SK-N-DZ (cell line): ENCODE results near the gene CLTB.
A peak's percentile ranks its signal among the peaks of the same experiment; 100 is the strongest.

Experiments
- DNase-seq: peaks from one replicate; pipeline ENCODE4 v3.0.0-alpha.2; 2015; ENCODE audit warnings: low spot score

The CLTB gene

DNA sequence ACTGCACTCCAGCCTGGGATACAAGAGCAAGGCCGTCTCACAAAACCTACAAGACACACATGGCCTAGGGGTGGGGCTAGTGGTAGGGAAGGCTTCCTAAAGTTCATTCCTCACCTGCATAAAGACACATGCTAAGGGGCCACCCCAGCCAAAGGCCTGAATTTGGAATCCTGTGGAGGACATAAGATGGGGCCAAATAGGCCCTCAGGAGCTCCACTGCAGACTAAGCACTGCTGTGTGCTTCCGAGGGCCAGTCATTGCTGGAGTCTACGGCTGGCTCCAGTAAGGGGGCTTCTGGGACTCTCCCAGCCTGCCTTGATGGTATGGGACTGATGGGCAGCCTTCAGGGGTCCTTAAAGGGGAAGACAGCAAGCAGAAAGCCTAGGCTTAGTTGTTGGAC is 33.6 kb downstream of the CLTB start:
- no peak for DNase-seq

DNA sequence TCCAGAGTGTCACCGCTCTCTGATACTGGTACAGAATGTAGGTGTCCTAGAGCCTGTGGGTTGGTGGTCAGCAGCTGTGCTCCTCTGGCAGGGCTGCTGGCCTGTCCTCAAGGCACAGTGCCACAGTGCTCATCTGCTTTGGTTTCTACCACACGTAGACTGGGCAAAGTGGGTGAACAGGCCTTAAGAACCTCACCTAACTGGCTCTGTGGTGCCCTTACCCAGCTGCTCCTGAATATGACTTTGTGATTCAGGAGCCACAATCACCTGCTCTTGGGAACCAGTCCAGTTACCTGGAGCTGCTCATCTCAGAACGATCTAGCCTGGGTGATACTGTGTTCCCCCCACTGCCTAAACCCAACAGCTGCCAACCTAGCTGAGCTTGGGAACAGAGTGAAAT is 34.4 kb downstream of the CLTB start:
- no peak for DNase-seq

DNA sequence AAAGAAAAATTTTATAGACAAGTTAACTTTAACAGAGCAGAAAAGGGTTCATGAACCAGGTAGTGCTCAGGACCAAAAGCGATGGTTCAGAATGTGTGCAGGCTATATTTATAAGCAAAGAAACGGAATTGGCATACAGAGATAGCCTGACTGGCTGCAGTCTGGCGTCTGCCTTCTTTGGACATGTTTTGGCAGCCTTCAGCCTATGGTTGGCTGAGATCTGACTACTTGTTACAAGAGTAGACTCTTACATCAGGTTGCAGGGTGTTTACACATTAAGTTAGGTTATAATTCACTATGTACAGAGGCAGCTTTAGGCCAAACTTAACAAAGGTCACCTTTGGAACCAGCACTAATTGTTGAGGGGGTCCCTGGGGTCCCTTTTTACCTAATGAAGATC is 34.9 kb downstream of the CLTB start:
- no peak for DNase-seq

DNA sequence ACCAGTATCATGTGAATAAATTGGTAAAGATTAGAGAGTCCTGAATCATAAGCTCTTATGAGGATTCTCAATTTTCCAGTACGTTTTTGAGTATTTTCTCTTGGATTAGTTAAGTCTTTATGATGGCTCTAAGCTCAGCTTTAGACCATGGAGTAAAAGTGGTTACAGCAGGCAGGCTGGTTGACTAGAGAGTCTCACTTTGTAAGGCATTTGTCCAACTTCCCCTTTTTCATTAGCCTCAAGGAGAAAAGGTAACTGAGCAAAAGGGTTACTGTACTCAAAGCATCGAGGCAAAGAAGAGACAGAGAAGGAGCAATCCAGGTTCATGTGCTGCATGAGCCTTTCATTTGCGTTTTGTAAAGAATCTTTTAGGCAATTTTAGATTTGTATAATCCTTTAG is 36.5 kb downstream of the CLTB start:
- DNase-seq, result no peak

DNA sequence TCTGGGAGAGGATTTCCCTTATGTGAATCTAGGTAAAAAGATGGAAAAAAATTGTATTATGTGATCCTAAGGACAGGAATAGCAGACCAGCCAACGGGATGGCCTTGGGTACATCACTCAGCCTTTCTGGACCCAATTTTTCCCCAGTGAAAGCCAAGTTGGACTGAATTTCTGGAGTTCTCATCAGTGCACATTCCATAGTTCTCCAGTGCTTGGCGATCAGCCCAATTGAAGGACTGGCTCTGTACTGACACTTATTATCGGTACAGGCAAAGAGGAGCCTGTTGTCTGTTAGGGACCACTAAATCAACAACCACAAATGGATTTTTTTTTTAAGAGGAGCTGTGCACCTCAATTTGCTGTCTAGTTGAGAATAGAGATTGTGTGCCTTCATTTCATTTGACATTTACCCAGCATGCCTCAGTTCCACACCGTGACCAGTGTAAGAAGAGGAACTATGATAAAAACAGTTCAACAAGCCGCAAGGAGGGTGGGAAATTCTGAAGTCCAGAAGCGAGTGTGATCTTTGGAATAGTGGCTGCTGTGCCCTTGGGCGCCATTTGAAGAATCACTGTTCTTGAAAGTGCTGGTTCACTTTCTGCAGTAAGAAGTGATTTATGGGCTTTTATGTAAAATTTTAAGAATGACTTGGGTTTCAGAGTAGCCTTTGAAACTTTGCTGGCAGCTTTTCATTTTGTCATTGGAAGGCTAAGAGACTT is 43.1 kb downstream of the CLTB start:
- no peak for DNase-seq

GRCh38 chr5:176371621-176372539 is 44.5 kb downstream of the CLTB start:
- no peak for DNase-seq

- no peak for DNase-seq
These were observed 46.2 kb downstream of the CLTB start for GRCh38 chr5:176369934-176370711.

- DNase-seq, result no peak
These were observed 47.6 kb downstream of the CLTB start for GRCh38 chr5:176368726-176369125.

- no peak for DNase-seq
These were observed 50.0 kb downstream of the CLTB start for GRCh38 chr5:176366232-176366894.

DNA sequence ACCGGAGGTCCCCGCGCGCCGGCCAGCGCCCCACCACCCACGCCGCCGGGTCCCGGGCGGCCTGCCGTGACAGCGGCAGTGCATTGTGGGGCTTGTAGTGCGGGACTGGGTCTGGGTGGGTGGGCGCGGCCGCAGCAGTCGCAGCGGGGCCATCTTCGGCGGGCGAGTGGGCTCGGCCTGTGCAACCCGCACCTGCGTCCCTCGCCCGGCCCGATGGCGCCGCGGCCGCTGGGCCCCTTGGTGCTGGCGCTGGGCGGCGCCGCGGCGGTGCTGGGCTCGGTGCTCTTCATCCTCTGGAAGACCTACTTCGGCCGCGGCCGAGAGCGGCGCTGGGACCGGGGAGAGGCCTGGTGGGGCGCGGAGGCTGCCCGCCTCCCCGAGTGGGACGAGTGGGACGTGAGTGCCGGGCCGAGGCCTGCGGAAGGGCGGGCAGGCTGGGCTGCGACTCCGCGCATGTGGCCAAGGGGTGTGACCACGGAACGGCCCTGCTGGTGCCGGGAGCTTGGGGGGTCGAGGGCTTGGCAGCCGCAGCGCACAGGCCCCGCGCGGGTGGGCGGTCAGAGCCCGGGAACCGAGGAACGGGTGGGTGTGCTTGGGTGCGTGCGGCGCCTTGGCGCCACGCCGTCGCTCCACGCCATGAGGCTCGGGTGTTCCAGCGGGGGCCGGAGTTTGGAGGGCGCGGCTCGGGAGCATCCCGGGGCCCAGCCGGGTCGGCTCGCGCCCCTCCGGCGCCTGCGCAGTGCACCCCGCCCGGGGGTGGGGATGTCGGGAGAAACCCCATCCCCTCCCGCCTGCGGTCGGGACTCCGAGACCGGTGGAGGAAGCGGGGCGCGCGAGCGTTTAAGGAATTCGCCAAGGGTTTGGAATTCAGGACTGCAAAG is 50.7 kb downstream of the CLTB start, which contains the start of gene ARL10:
Gene ARL10 (plus strand): TSS at position 137 of the 881 bp plus-strand sequence. CDS start 77 bp downstream, at position 214.
- DNase-seq, result peak; percentile 64

GRCh38 chr5:176364765-176365350 is 51.5 kb downstream of the CLTB start:
- no peak for DNase-seq

DNA sequence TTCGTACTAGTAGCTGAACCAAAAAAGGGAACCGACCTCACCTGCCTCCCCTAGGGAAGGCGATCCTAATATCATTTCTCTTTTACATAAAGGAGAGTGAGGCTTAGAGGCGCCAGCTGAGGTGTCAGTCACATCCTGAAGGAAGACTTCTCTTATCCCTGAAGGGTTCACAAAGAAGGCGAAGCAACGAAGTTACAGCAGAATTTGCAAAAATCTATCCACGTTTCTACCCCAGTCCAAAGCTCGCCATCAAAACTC is 54.2 kb downstream of the CLTB start:
- no peak for DNase-seq

DNA sequence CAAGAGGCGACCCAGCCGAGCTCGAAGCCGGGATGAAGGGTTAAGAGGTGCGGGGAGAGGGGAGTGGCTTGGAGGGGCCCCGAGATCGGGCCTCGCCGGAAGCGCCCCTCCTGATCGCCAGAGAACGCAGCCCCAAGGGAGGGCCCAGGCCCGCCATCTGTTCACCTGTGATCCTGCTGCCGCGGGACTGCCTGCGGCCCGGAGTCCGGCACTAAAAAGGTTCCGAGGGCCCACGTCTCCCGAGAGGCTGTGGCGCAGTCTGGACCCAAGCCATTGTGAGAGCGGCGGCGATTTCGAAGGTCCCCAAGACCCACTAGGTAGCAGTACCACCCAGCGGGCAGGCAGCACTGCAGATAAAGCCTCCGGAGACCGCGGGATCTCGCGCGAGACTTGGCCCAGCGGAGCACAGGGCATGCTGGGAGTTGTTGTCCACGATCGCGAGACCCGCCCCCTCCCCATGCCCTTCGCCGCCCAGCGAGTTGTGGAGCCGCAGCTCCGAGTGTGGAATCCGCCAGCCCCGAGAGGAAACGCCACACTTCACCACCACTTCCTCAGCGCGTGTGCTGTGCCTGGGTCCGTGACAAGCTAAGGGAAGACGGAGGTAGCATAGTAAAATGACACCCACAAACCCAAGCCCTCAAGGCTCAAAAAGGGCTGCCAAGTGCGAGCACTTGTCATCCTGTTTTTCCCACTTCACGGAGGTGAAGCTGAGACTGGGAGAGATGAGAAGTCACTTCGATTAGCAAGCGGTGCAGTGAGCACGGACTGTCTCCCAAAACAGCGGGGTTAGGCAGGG is 54.7 kb downstream of the CLTB start, which contains the start of gene KIAA1191:
Gene KIAA1191 (minus strand): TSS at position 328 of the 796 bp plus-strand sequence. CDS start 2,256 bp downstream, outside the sequence.
- DNase-seq, result peak; percentile 90

- DNase-seq, result no peak
These were observed 55.4 kb downstream of the CLTB start for GRCh38 chr5:176360894-176361436.

GRCh38 chr5:176359658-176360057 is 56.7 kb downstream of the CLTB start:
- no peak for DNase-seq

- no peak for DNase-seq
These were observed 60.2 kb downstream of the CLTB start for GRCh38 chr5:176356179-176356566.

GRCh38 chr5:176355400-176356178 is 60.8 kb downstream of the CLTB start:
- DNase-seq, result no peak

GRCh38 chr5:176353533-176353932 is 62.8 kb downstream of the CLTB start:
- DNase-seq, result no peak
